Natural killer cell (primary cell): ENCODE results near the gene CROCC2. TPM values are rescaled to one million over a fixed set of nuclear protein-coding genes. Genes with fewer than 3 reads are reported as not detected.

Experiments
- ATAC-seq, 3 donors: fragments of 150-1000 bp in 2 of 3; fragments of 200-7000 bp in 1 of 3; cut with Tn5 transposase; 1 replicate in 1 of 3; 2 replicates in 2 of 3; pipeline ENCODE4 v1.10.0; 2021; ENCODE audit warnings: mild to moderate bottlenecking in 2 of 3, moderate library complexity in 2 of 3
- DNase-seq, 2 donors: peaks; one replicate each; pipeline versions ENCODE4 v3.0.0 to v3.0.0-alpha.2; 2013 to 2021; ENCODE audit warnings: mixed read lengths in 1 of 2
- H3K27ac ChIP-seq: one replicate; pipeline ENCODE4 v1.5.1; 2013; ENCODE audit warnings: mild to moderate bottlenecking, low read length
- H3K27me3 ChIP-seq: one replicate; pipeline ENCODE4 v1.6.1; 2013; ENCODE audit warnings: low read length; ENCODE audit not compliant: control insufficient read depth, insufficient read depth
- H3K36me3 ChIP-seq: one replicate; pipeline ENCODE4 v1.6.1; 2013; ENCODE audit warnings: low read length; ENCODE audit not compliant: control insufficient read depth, insufficient read depth
- H3K4me1 ChIP-seq: one replicate; pipeline ENCODE4 v1.6.1; 2013; ENCODE audit warnings: low read length; ENCODE audit not compliant: control insufficient read depth, insufficient read depth
- H3K4me3 ChIP-seq: one replicate; pipeline ENCODE4 v1.5.1; 2013; ENCODE audit warnings: low read length
- H3K9me3 ChIP-seq: one replicate; pipeline ENCODE4 v1.6.1; 2013; ENCODE audit warnings: low read length; ENCODE audit not compliant: control insufficient read depth, insufficient read depth
- H3K27ac Mint-ChIP-seq, 2 donors: one replicate each; pipeline ENCODE4 v1.8.0; 2022; ENCODE audit warnings: mild to moderate bottlenecking in 2 of 2, mixed read lengths in 2 of 2, moderate library complexity in 1 of 2
- H3K27me3 Mint-ChIP-seq, 2 donors: one replicate each; pipeline ENCODE4 v1.8.0; 2022; ENCODE audit warnings: low read depth in 2 of 2, mixed read lengths in 2 of 2
- H3K36me3 Mint-ChIP-seq: one replicate; pipeline ENCODE4 v1.8.0; 2022; ENCODE audit warnings: mixed read lengths
- H3K4me1 Mint-ChIP-seq, 2 donors: one replicate each; pipeline ENCODE4 v1.8.0; 2022; ENCODE audit warnings: mixed read lengths in 2 of 2
- H3K4me3 Mint-ChIP-seq: one replicate; pipeline ENCODE4 v1.8.0; 2022; ENCODE audit warnings: mild to moderate bottlenecking, moderate library complexity, mixed read lengths
- H3K9me3 Mint-ChIP-seq, 2 donors: one replicate each; pipeline ENCODE4 v1.8.0; 2022; ENCODE audit warnings: mixed read lengths in 2 of 2
- WGBS: methylation state at CpG from one replicate; pipeline ENCODE4 v1.1.7; 2013; ENCODE audit warnings: missing lambda C conversion rate; ENCODE audit not compliant: insufficient coverage; 5-methylcytosine and 5-hydroxymethylcytosine counted together
- intact Hi-C: fragments of 100-400 bp; cut with micrococcal nuclease; formaldehyde crosslinking; loops from one replicate; pipeline ENCODE4 v1.14.2; 2022
- total RNA-seq, 4 donors: library from RNA; stranded (reverse); fragments of 120-200 nt in 1 of 4; gene quantifications; one replicate each; pipeline versions ENCODE4 v1.2.3 to v1.2.4, GENCODE V29; 2013 to 2022
- TF ChIP-seq, protein P1 (sequence below): fragments of 200-600 bp; IDR thresholded peaks from one replicate; pipeline ENCODE4 v1.8.0; 2022; ENCODE audit warnings: antibody characterized with exemption

Gene CROCC2
- total RNA-seq, 3 donors from 2014 or later (not counting 1 experiment from before 2014, with no cell fraction given), result 0.14 TPM; not detected in 2

DNA sequence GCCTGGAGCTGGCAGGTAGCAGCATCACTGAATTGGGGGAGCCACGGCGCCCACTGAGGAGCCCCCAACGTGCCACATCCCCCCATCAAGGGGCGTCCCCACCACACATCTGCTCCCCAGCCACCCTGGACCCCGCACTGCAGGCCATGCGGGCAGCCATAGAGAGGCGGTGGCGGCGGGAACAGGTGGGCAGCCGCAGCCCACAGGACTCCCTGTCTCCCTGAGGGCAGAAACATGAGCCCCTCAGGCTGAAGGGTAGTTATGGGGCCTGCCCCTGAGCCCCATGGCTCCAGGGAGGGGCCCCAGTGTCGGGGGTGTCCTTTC, 26.6 kb downstream of the CROCC2 start:
- H3K4me1 Mint-ChIP-seq, result no peaks in the 10 kb centered on the region
- DNase-seq (peak in 1 of 2 donors; percentile 3), ATAC-seq (no peak)
- no peaks in the 10 kb centered on the region for H3K36me3 Mint-ChIP-seq
- Histone ChIP-seq H3K4me1 (no peaks in the 10 kb centered on the region), H3K36me3 (no peaks in the 10 kb centered on the region), H3K27me3 (no peaks in the 10 kb centered on the region), H3K27ac (no peak overlapping the region), H3K9me3 (no peaks in the 10 kb centered on the region), H3K4me3 (no peak overlapping the region)
- H3K27ac Mint-ChIP-seq, result no peak overlapping the region
- 87% methylated on average over 11 of the region's 11 CpGs for WGBS
- H3K9me3 Mint-ChIP-seq, result no peaks in the 10 kb centered on the region
- TF ChIP-seq, protein P1, sequence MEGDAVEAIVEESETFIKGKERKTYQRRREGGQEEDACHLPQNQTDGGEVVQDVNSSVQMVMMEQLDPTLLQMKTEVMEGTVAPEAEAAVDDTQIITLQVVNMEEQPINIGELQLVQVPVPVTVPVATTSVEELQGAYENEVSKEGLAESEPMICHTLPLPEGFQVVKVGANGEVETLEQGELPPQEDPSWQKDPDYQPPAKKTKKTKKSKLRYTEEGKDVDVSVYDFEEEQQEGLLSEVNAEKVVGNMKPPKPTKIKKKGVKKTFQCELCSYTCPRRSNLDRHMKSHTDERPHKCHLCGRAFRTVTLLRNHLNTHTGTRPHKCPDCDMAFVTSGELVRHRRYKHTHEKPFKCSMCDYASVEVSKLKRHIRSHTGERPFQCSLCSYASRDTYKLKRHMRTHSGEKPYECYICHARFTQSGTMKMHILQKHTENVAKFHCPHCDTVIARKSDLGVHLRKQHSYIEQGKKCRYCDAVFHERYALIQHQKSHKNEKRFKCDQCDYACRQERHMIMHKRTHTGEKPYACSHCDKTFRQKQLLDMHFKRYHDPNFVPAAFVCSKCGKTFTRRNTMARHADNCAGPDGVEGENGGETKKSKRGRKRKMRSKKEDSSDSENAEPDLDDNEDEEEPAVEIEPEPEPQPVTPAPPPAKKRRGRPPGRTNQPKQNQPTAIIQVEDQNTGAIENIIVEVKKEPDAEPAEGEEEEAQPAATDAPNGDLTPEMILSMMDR, result no peak
- no peak overlapping the region for H3K4me3 Mint-ChIP-seq
- H3K27me3 Mint-ChIP-seq, result peaks cover 0 to 15% of the 10 kb centered on the region in 2 donors
- intact Hi-C loops, result no loop called here

DNA sequence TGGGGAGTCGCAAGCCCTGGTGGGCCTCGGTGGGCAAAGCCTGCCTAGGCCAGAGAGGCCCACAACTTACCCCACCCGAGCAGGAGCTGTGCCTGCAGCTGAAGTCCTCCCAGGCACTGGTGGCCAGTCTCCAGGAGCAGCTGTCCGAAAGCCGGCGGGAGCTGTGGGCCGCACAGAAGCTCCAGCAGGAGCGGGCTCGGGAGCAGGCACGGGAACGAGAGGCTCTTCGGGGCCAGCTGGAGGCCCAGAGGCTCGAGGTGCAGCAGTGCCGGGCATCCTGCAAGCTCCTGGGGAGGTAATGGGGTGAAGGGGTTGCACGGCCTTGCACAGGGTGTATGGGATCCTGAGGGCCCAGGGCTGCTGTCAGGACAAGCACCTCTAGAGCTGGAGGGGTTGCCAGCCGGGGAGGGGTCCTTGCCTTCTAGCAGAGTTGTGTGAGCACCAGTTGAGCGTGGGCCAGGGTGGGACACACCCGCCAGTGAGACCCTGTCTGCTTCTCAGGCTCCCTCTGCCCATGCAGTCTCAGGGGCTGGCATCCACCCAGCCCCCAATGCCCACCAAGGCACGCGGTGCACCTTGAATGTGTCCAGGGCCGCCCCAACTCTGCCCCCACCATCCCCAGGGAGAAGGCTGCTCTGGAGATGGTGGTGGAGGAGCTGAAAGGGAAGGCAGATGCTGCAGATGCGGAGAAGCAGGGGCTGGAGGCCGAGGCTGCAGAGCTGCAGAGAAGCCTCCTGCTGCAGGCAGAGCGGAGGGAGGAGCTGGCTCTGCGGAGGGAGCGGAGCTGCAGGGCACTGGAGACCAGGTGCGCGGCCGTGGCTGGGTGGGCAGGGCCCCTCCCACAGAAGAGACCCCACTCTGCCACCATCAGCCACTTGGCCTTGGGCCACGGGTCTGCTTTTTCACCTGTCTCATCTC, 27.2 kb downstream of the CROCC2 start:
- ATAC-seq (no peak), DNase-seq (peak in 1 of 2 donors; percentile 11)
- no peaks in the 10 kb centered on the region for H3K36me3 Mint-ChIP-seq
- H3K4me3 Mint-ChIP-seq, result no peak overlapping the region
- no peak overlapping the region for H3K4me3 ChIP-seq
- 90% methylated on average over 27 of the region's 30 CpGs for WGBS
- intact Hi-C loops, result no loop called here
- no peak overlapping the region for H3K27ac ChIP-seq
- peaks cover 0 to 21% of the 10 kb centered on the region in 2 donors for H3K27me3 Mint-ChIP-seq
- no peaks in the 10 kb centered on the region for H3K9me3 ChIP-seq
- H3K27ac Mint-ChIP-seq, result no peak overlapping the region
- TF ChIP-seq, protein P1, result no peak
- H3K4me1 ChIP-seq, result no peaks in the 10 kb centered on the region
- H3K9me3 Mint-ChIP-seq, result no peaks in the 10 kb centered on the region
- H3K27me3 ChIP-seq, result no peaks in the 10 kb centered on the region
- H3K36me3 ChIP-seq, result no peaks in the 10 kb centered on the region
- H3K4me1 Mint-ChIP-seq, result no peaks in the 10 kb centered on the region

DNA sequence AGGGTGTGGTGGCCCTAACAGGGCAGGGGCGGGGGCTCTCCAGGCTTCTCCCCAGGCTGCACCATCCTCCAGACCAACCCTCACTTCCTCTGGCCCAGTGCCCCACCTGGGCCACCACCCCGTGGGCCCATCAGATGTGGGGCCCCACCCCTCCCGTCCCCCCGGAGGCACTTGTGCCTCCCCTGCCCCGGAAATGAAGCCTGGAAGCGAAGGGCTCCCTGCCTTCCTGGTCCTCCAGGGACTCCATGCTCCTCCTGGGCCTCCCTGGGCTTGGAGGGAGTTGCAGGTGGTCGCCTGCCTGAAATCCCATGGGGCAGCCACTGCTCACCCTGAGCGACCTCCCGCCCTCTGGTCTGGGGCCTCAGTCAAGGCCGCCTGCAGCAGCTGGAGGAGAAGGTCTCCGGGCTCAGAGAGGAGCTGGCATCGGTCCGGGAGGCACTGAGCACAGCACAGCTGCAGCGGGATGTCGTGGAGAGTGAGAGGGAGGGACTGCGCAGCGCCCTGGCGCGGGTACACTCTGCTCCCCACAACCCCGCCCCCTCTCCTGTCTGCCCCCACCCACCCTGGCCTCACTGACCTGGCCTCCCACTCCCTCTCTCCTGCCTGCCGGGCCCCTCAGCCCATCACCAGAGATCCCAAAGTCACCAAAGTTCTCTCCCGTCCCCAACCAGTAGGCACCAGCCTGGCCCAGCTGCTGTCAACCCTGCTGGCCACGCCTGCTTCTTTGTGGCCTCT, 28.0 kb downstream of the CROCC2 start:
- Histone ChIP-seq H3K27ac (no peak overlapping the region), H3K27me3 (no peaks in the 10 kb centered on the region), H3K36me3 (no peaks in the 10 kb centered on the region), H3K4me1 (no peaks in the 10 kb centered on the region), H3K4me3 (no peak overlapping the region), H3K9me3 (no peaks in the 10 kb centered on the region)
- TF ChIP-seq, protein P1, result no peak
- intact Hi-C loops, result no loop called here
- Mint-ChIP-seq H3K27ac (no peak overlapping the region), H3K27me3 (peaks cover 0 to 23% of the 10 kb centered on the region in 2 donors), H3K9me3 (no peaks in the 10 kb centered on the region), H3K4me1 (no peaks in the 10 kb centered on the region), H3K36me3 (no peaks in the 10 kb centered on the region), H3K4me3 (no peak overlapping the region)
- 78% methylated on average over 22 of the region's 23 CpGs for WGBS
- ATAC-seq, result no peak
- DNase-seq, result peak in 1 of 2 donors; percentile 4
